HT-29 (cell line): ENCODE data around the gene SIRPB1. TPM values are rescaled to one million over a fixed set of nuclear protein-coding genes. Genes with fewer than 3 reads are reported as not detected.
"Not testable (repeated sequence)": the region's sequence is repeated elsewhere in the genome, so short reads cannot be mapped to it uniquely, and the experiment has no call there.

Source experiments
- DNase-seq: peaks from one replicate; pipeline ENCODE4 v3.0.0-alpha.2; 2015; ENCODE audit warnings: low spot score
- total RNA-seq: library from RNA; depleted of rRNA; stranded (reverse); fragments of >200 nt; shearing (Covaris generic); gene quantifications from 2 replicates; pipeline ENCODE4 v1.2.3, GENCODE V29; 2014; rRNA removed

Gene SIRPB1
- 0.47 TPM in 1 of 2 replicates, not detected in the other for total RNA-seq

- no peak for DNase-seq
Measured at GRCh38 chr20:1619861-1620444, at the start of gene SIRPB1. TSS of gene SIRPB1 (minus strand) at chr20:1620009. CDS start at chr20:1619944, 65 bp downstream.

- no peak for DNase-seq
Measured at GRCh38 chr20:1669304-1669703, 49.5 kb upstream of the SIRPB1 start.

- DNase-seq = no peak
Measured at GRCh38 chr20:1667502-1668085, 47.8 kb upstream of the SIRPB1 start.

- no peak for DNase-seq
Measured at GRCh38 chr20:1666802-1667201, 47.0 kb upstream of the SIRPB1 start.

- DNase-seq = no peak
Measured at GRCh38 chr20:1665345-1665744, 45.5 kb upstream of the SIRPB1 start.

GRCh38 chr20:1664911-1665310, 45.1 kb upstream of the SIRPB1 start:
- no peak for DNase-seq

GRCh38 chr20:1663917-1664316, 44.1 kb upstream of the SIRPB1 start:
- DNase-seq = no peak

- DNase-seq = no peak
Measured at GRCh38 chr20:1661542-1662299, 41.9 kb upstream of the SIRPB1 start.

- DNase-seq = no peak
Measured at GRCh38 chr20:1660246-1660645, 40.4 kb upstream of the SIRPB1 start.

GRCh38 chr20:1657556-1658334, 37.9 kb upstream of the SIRPB1 start, which contains the start of gene SIRPG:
TSS of gene SIRPG (minus strand) at chr20:1657779. CDS start at chr20:1657714, 65 bp downstream.
- DNase-seq = no peak

- no peak for DNase-seq
Measured at GRCh38 chr20:1656844-1657243, 37.0 kb upstream of the SIRPB1 start.

- DNase-seq = no peak
Measured at GRCh38 chr20:1654996-1655395, 35.2 kb upstream of the SIRPB1 start.

GRCh38 chr20:1652960-1653359, 33.2 kb upstream of the SIRPB1 start:
- DNase-seq = no peak

GRCh38 chr20:1652104-1652503, 32.3 kb upstream of the SIRPB1 start:
- no peak for DNase-seq

- DNase-seq = no peak
Measured at GRCh38 chr20:1651268-1652058, 31.7 kb upstream of the SIRPB1 start.

GRCh38 chr20:1648101-1648500, 28.3 kb upstream of the SIRPB1 start:
- DNase-seq = no peak

GRCh38 chr20:1646975-1647431, 27.2 kb upstream of the SIRPB1 start:
- DNase-seq = no peak

GRCh38 chr20:1644101-1644962, 24.5 kb upstream of the SIRPB1 start:
- DNase-seq = no peak

GRCh38 chr20:1638643-1639042, 18.8 kb upstream of the SIRPB1 start:
- not testable (repeated sequence) for DNase-seq

- DNase-seq = no peak
Measured at GRCh38 chr20:1637755-1638154, 17.9 kb upstream of the SIRPB1 start.
